Astrocyte (in vitro differentiated cells and primary cell): Measurements from ENCODE around the gene PACSIN1. TPM values are rescaled to one million over a fixed set of nuclear protein-coding genes. Genes with fewer than 3 reads are reported as not detected.
A peak's percentile ranks its signal among the peaks of the same experiment; 100 is the strongest.

ENCODE experiments used
- DNase-seq: peaks from one replicate; pipeline ENCODE4 v3.0.0-alpha.2; 2010; ENCODE audit warnings: low read depth
- FAIRE-seq: peaks from 2 replicates; lab custom pipeline; 2011; peaks lifted over from hg19 to GRCh38; lab: Jason Lieb, UNC
- H2AFZ ChIP-seq: 2 replicates; pipeline ENCODE4 v1.6.0; 2012; ENCODE audit warnings: low read depth, low read length, inconsistent platforms
- H3K27ac ChIP-seq: 2 replicates; pipeline ENCODE4 v1.5.1; 2011; ENCODE audit warnings: low read depth, low read length, inconsistent platforms
- H3K27me3 ChIP-seq: 2 replicates; pipeline ENCODE4 v1.6.0; 2011; ENCODE audit warnings: low read length, inconsistent platforms; ENCODE audit not compliant: insufficient read depth
- H3K36me3 ChIP-seq: 2 replicates; pipeline ENCODE4 v1.5.1; 2011; ENCODE audit warnings: low read length, inconsistent platforms; ENCODE audit not compliant: insufficient read depth
- H3K4me1 ChIP-seq: 2 replicates; pipeline ENCODE4 v1.5.1; 2011; ENCODE audit warnings: low read length, inconsistent platforms; ENCODE audit not compliant: insufficient read depth
- H3K4me2 ChIP-seq: 2 replicates; pipeline ENCODE4 v1.6.0; 2012; ENCODE audit warnings: low read length, inconsistent platforms
- H3K4me3 ChIP-seq: 2 replicates; pipeline ENCODE4 v1.5.1; 2011; ENCODE audit warnings: low read depth, mild to moderate bottlenecking, low read length, inconsistent platforms; ENCODE audit not compliant: insufficient read depth
- H3K79me2 ChIP-seq: 2 replicates; pipeline ENCODE4 v1.6.0; 2012; ENCODE audit warnings: mild to moderate bottlenecking, low read length, inconsistent platforms; ENCODE audit not compliant: insufficient read depth
- H3K9ac ChIP-seq: 2 replicates; pipeline ENCODE4 v1.6.0; 2012; ENCODE audit warnings: mild to moderate bottlenecking, low read length, inconsistent platforms
- H3K9me3 ChIP-seq: 2 replicates; pipeline ENCODE4 v1.5.1; 2012; ENCODE audit warnings: low read depth, mild to moderate bottlenecking, low read length, inconsistent platforms; ENCODE audit not compliant: insufficient read depth
- H4K20me1 ChIP-seq: 2 replicates; pipeline ENCODE4 v1.6.0; 2012; ENCODE audit warnings: low read length, inconsistent platforms; ENCODE audit not compliant: insufficient read depth
- H3K27ac Mint-ChIP-seq: one replicate; pipeline ENCODE4 v1.8.0; 2021; ENCODE audit warnings: mild to moderate bottlenecking, mixed read lengths; ENCODE audit not compliant: unreplicated experiment
- H3K27me3 Mint-ChIP-seq: one replicate; pipeline ENCODE4 v1.8.0; 2021; ENCODE audit warnings: low read depth, mixed read lengths; ENCODE audit not compliant: unreplicated experiment
- H3K36me3 Mint-ChIP-seq: one replicate; pipeline ENCODE4 v1.8.0; 2021; ENCODE audit warnings: low read depth, mixed read lengths; ENCODE audit not compliant: unreplicated experiment
- H3K4me1 Mint-ChIP-seq: one replicate; pipeline ENCODE4 v1.8.0; 2021; ENCODE audit warnings: low read depth, mixed read lengths; ENCODE audit not compliant: unreplicated experiment
- H3K4me3 Mint-ChIP-seq: one replicate; pipeline ENCODE4 v1.8.0; 2021; ENCODE audit warnings: mild to moderate bottlenecking, moderate library complexity, mixed read lengths; ENCODE audit not compliant: unreplicated experiment
- H3K9me3 Mint-ChIP-seq: one replicate; pipeline ENCODE4 v1.8.0; 2021; ENCODE audit warnings: mild to moderate bottlenecking, mixed read lengths; ENCODE audit not compliant: unreplicated experiment
- EZH2 ChIP-seq: IDR thresholded peaks from 2 replicates; pipeline ENCODE4 v1.6.1; 2012; ENCODE audit warnings: mild to moderate bottlenecking, low read length, inconsistent platforms; ENCODE audit not compliant: insufficient read depth
- total RNA-seq: library from RNA; stranded (reverse); gene quantifications from 2 replicates; pipeline ENCODE4 v1.2.1, GENCODE V29; 2021
- TF ChIP-seq, protein P1 (sequence below): IDR thresholded peaks from 2 replicates; pipeline ENCODE4 v1.5.1; 2011; ENCODE audit warnings: low read depth, mild to moderate bottlenecking, inconsistent platforms, low read length, moderate library complexity; ENCODE audit not compliant: insufficient read depth

The PACSIN1 gene
- total RNA-seq, 1 donor from 2014 or later = 0.32 TPM

DNA sequence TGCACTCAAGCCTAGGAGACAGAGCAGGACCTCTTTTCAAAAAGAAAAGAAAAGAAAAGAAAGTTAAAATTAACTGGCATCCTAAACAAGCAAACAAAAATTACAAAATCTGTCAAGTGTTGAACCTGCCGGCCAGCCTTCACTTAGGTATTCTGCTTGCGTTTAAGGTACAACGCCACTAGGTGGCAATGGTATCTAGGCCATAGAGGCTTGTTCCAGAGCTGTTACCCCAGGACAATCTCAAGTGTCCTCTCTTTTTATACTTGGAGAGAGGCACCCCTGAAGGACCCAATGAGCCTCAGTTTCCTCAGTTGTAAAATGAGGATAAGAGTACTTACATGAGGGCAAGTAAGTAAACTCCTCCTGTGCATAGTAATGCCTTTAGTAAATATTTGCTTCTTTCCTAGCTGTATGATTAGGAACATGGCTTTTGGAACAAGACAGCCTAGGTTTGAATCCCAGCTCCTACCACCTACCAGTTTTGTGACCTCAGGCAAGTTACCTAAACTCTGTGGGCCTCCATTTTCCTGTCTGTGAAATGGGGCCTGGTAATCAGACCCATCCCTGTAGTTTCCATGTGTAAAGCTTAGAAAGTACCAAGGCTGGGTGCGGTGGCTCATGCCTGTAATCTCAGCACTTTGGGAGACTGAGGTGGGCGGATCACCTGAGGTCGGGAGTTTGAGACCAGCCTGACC is 5.8 kb upstream of the PACSIN1 start:
- H3K27ac Mint-ChIP-seq = no peak overlapping the region
- H3K4me3 ChIP-seq = no peak overlapping the region
- no peak overlapping the region for H3K4me2 ChIP-seq
- peaks cover 22% of the 10 kb centered on the region for H3K27me3 Mint-ChIP-seq
- FAIRE-seq (no peak), DNase-seq (peak; percentile 20)
- H3K79me2 ChIP-seq = no peaks in the 10 kb centered on the region
- H3K4me3 Mint-ChIP-seq = no peak overlapping the region
- no peaks in the 10 kb centered on the region for H3K36me3 Mint-ChIP-seq
- H3K36me3 ChIP-seq = no peaks in the 10 kb centered on the region
- no peaks in the 10 kb centered on the region for H3K4me1 ChIP-seq
- H4K20me1 ChIP-seq = no peaks in the 10 kb centered on the region
- no peak overlapping the region for H2AFZ ChIP-seq
- H3K9me3 ChIP-seq = no peaks in the 10 kb centered on the region
- no peak overlapping the region for H3K9ac ChIP-seq
- TF ChIP-seq EZH2 = no peak
- TF ChIP-seq, protein P1, sequence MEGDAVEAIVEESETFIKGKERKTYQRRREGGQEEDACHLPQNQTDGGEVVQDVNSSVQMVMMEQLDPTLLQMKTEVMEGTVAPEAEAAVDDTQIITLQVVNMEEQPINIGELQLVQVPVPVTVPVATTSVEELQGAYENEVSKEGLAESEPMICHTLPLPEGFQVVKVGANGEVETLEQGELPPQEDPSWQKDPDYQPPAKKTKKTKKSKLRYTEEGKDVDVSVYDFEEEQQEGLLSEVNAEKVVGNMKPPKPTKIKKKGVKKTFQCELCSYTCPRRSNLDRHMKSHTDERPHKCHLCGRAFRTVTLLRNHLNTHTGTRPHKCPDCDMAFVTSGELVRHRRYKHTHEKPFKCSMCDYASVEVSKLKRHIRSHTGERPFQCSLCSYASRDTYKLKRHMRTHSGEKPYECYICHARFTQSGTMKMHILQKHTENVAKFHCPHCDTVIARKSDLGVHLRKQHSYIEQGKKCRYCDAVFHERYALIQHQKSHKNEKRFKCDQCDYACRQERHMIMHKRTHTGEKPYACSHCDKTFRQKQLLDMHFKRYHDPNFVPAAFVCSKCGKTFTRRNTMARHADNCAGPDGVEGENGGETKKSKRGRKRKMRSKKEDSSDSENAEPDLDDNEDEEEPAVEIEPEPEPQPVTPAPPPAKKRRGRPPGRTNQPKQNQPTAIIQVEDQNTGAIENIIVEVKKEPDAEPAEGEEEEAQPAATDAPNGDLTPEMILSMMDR = peak; percentile 56
- H3K4me1 Mint-ChIP-seq = peaks cover 3% of the 10 kb centered on the region
- no peaks in the 10 kb centered on the region for H3K9me3 Mint-ChIP-seq
- H3K27me3 ChIP-seq = peaks cover 8% of the 10 kb centered on the region
- H3K27ac ChIP-seq = no peak overlapping the region

DNA sequence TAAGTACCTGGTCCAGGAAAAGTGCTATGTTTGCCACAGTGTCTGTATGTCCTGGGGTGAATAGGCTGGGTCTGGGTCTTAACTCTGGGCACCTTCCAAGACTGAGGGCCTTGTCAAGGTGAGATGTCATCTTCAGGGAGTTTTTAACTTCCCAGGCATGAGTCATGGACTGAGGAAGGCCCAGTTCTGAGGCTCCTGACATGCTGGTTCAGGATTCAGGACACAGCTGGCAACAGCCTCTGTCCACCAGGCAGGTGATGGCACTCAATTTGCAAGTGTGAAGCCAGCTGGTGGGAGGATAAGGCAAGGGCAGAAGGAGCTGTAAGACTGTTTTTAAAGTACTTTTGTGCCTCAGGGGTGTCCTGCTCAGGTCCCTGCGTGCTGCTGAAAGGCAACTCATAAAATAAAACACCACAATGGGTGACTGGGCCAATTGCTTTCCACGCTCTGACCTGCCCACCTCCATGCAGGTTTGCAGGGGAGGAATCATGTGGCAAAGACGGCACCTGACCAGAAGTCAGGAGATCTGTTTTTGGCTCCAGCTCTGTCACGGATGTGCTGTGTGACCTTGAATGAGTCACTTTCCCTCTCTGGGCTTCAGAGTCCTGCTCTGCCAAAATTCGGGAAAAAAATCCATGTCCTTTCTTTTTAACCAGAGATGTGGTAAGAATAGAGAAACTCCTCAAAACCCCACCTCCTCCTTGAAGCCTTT is 4.9 kb upstream of the PACSIN1 start:
- no peak overlapping the region for H3K4me3 Mint-ChIP-seq
- no peak for DNase-seq
- Histone ChIP-seq H3K27ac (no peak overlapping the region), H3K9ac (no peak overlapping the region), H2AFZ (no peak overlapping the region), H3K27me3 (peaks cover 12% of the 10 kb centered on the region), H3K79me2 (no peaks in the 10 kb centered on the region), H3K4me2 (no peak overlapping the region), H3K4me1 (peaks cover 5% of the 10 kb centered on the region), H3K9me3 (no peaks in the 10 kb centered on the region), H4K20me1 (no peaks in the 10 kb centered on the region), H3K4me3 (no peak overlapping the region), H3K36me3 (no peaks in the 10 kb centered on the region)
- H3K27me3 Mint-ChIP-seq = peaks cover 27% of the 10 kb centered on the region
- FAIRE-seq = no peak
- no peaks in the 10 kb centered on the region for H3K36me3 Mint-ChIP-seq
- H3K27ac Mint-ChIP-seq = no peak overlapping the region
- TF ChIP-seq, protein P1 = no peak
- TF ChIP-seq EZH2 = no peak
- H3K4me1 Mint-ChIP-seq = peaks cover 3% of the 10 kb centered on the region
- no peaks in the 10 kb centered on the region for H3K9me3 Mint-ChIP-seq

DNA sequence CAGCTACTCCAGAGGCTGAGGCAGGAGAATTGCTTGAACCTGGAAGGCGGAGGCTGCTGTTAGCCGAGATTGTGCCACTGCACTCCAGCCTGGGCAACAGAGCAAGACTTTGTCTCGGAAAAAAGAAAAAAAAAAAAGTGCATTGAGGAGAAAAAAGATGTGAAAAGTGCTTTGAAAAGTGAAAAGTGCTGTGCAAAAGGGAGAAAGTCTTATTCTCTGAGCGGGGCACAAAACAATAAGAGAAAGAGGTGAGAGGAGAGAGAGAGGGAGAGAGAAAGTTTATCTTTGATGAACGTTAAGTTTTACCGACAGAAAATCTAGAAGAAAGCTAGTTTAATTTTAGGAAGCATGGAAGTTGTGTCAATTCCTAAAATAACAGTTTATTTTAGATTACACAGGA is 3.9 kb upstream of the PACSIN1 start:
- H3K9me3 Mint-ChIP-seq = no peaks in the 10 kb centered on the region
- DNase-seq = no peak
- Histone ChIP-seq H3K27ac (no peak overlapping the region), H3K9me3 (no peaks in the 10 kb centered on the region), H3K9ac (no peak overlapping the region), H3K4me1 (peaks cover 5% of the 10 kb centered on the region), H3K36me3 (no peaks in the 10 kb centered on the region), H4K20me1 (no peaks in the 10 kb centered on the region), H2AFZ (no peak overlapping the region), H3K79me2 (no peaks in the 10 kb centered on the region), H3K4me2 (peak overlapping the region; percentile 56), H3K27me3 (peaks cover 12% of the 10 kb centered on the region), H3K4me3 (no peak overlapping the region)
- peaks cover 28% of the 10 kb centered on the region for H3K27me3 Mint-ChIP-seq
- H3K4me1 Mint-ChIP-seq = peaks cover 3% of the 10 kb centered on the region
- no peak overlapping the region for H3K27ac Mint-ChIP-seq
- H3K36me3 Mint-ChIP-seq = no peaks in the 10 kb centered on the region
- no peak overlapping the region for H3K4me3 Mint-ChIP-seq
- TF ChIP-seq, protein P1 = no peak
- no peak for TF ChIP-seq EZH2
- FAIRE-seq = no peak
